Endothelial cell of umbilical vein (primary cell): Measurements from ENCODE around the gene EIF4E1B.
A peak's percentile ranks its signal among the peaks of the same experiment; 100 is the strongest.

ENCODE experiments used
- EZH2 ChIP-seq: IDR thresholded peaks from 2 replicates; pipeline ENCODE4 v1.6.1; 2012; ENCODE audit warnings: borderline replicate concordance, low read depth, mild to moderate bottlenecking, moderate library complexity, low read length, inconsistent platforms; ENCODE audit not compliant: severe bottlenecking
- FOS ChIP-seq: IDR thresholded peaks from 2 replicates; pipeline ENCODE4 v1.6.1; 2011; ENCODE audit warnings: mild to moderate bottlenecking, low read length, moderate library complexity, borderline replicate concordance; ENCODE audit not compliant: insufficient read depth
- POLR2A ChIP-seq: IDR thresholded peaks from 2 replicates; pipeline ENCODE4 v1.6.1; 2012; ENCODE audit warnings: low read depth, mild to moderate bottlenecking, control low read depth, low read length
- TF ChIP-seq, protein P1 (sequence below), 2 donors: IDR thresholded peaks; 1 replicate in 1 of 2; 2 replicates in 1 of 2; pipeline ENCODE4 v1.5.1; 2011; ENCODE audit warnings: low read length in 2 of 2, mild to moderate bottlenecking in 2 of 2, moderate library complexity in 2 of 2, control low read depth in 1 of 2, inconsistent platforms in 1 of 2, low read depth in 1 of 2; ENCODE audit not compliant: insufficient read depth in 1 of 2; ENCODE audit errors: extremely low read depth in 1 of 2

GRCh38 chr5:176680226-176680563, 49.7 kb downstream of the EIF4E1B start:
- TF ChIP-seq, protein P1, sequence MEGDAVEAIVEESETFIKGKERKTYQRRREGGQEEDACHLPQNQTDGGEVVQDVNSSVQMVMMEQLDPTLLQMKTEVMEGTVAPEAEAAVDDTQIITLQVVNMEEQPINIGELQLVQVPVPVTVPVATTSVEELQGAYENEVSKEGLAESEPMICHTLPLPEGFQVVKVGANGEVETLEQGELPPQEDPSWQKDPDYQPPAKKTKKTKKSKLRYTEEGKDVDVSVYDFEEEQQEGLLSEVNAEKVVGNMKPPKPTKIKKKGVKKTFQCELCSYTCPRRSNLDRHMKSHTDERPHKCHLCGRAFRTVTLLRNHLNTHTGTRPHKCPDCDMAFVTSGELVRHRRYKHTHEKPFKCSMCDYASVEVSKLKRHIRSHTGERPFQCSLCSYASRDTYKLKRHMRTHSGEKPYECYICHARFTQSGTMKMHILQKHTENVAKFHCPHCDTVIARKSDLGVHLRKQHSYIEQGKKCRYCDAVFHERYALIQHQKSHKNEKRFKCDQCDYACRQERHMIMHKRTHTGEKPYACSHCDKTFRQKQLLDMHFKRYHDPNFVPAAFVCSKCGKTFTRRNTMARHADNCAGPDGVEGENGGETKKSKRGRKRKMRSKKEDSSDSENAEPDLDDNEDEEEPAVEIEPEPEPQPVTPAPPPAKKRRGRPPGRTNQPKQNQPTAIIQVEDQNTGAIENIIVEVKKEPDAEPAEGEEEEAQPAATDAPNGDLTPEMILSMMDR (IDR thresholded peaks at IDR 0.05; ENCODE audit: extremely low read depth in 1 of 2, insufficient read depth in 1 of 2, low read depth in 1 of 2, low read length in 2 of 2), result no peak
- TF ChIP-seq POLR2A (no peak), FOS (no peak), EZH2 (peak; percentile 85)
